Measurements from ENCODE around the gene VAX1.
"Not testable (repeated sequence)": the region's sequence is repeated elsewhere in the genome, so short reads cannot be mapped to it uniquely, and the experiment has no call there.

Gene VAX1

GRCh38 chr10:117134056-117134305, 4.1 kb downstream of the VAX1 start:
- no peak overlapping the region for H3K4me3 ChIP-seq (ENCODE audit: low read depth, low read length)
- TF ChIP-seq CTCF (IDR thresholded peaks at IDR 0.05; ENCODE audit: insufficient read depth, low read depth, low read length, missing control alignments): no peak
- no peak for DNase-seq (ENCODE audit: low read depth)

- H3K4me3 ChIP-seq (ENCODE audit: low read depth, low read length): no peak overlapping the region
- DNase-seq (ENCODE audit: low read depth): no peak
- no peak for TF ChIP-seq CTCF (IDR thresholded peaks at IDR 0.05; ENCODE audit: insufficient read depth, low read depth, low read length, missing control alignments)
Measured at GRCh38 chr10:117133273-117134055, 4.6 kb downstream of the VAX1 start.

- no peak for DNase-seq (ENCODE audit: low read depth)
- no peak for TF ChIP-seq CTCF (IDR thresholded peaks at IDR 0.05; ENCODE audit: insufficient read depth, low read depth, low read length, missing control alignments)
- H3K4me3 ChIP-seq (ENCODE audit: low read depth, low read length): no peak overlapping the region
Measured at GRCh38 chr10:117132751-117133231, 5.3 kb downstream of the VAX1 start.

GRCh38 chr10:117131376-117132327, 6.4 kb downstream of the VAX1 start:
- no peak overlapping the region for H3K4me3 ChIP-seq (ENCODE audit: low read depth, low read length)
- no peak for TF ChIP-seq CTCF (IDR thresholded peaks at IDR 0.05; ENCODE audit: insufficient read depth, low read depth, low read length, missing control alignments)
- DNase-seq (ENCODE audit: low read depth): no peak

- DNase-seq (ENCODE audit: low read depth): no peak
- no peak for TF ChIP-seq CTCF (IDR thresholded peaks at IDR 0.05; ENCODE audit: insufficient read depth, low read depth, low read length, missing control alignments)
- no peak overlapping the region for H3K4me3 ChIP-seq (ENCODE audit: low read depth, low read length)
Measured at GRCh38 chr10:117130862-117131375, 7.2 kb downstream of the VAX1 start.

GRCh38 chr10:117130346-117130745, 7.7 kb downstream of the VAX1 start:
- no peak for TF ChIP-seq CTCF (IDR thresholded peaks at IDR 0.05; ENCODE audit: insufficient read depth, low read depth, low read length, missing control alignments)
- no peak for DNase-seq (ENCODE audit: low read depth)
- no peak overlapping the region for H3K4me3 ChIP-seq (ENCODE audit: low read depth, low read length)

- DNase-seq (ENCODE audit: low read depth); H3K4me3 ChIP-seq (ENCODE audit: low read depth, low read length): not testable (repeated sequence)
Measured at GRCh38 chr10:117126645-117127044, 11.4 kb downstream of the VAX1 start.

Measured in GM12865 (cell line).